Mammary epithelial cell (primary cell): Measurements from ENCODE around the gene TOMM70.

Experiments used
- CTCF ChIP-seq, 2 donors: IDR thresholded peaks in 1 of 2; conservative IDR thresholded peaks in 1 of 2; 2 replicates each; pipeline ENCODE4 v1.5.1; 2011 to 2012; ENCODE audit warnings: inconsistent platforms in 2 of 2, low read length in 2 of 2, mild to moderate bottlenecking in 2 of 2, control low read depth in 1 of 2, low read depth in 1 of 2; ENCODE audit not compliant: insufficient read depth in 1 of 2; ENCODE audit errors: extremely low read depth in 1 of 2
- EZH2 ChIP-seq: IDR thresholded peaks from 2 replicates; pipeline ENCODE4 v1.6.1; 2012; ENCODE audit warnings: low read length, inconsistent platforms, borderline replicate concordance

DNA sequence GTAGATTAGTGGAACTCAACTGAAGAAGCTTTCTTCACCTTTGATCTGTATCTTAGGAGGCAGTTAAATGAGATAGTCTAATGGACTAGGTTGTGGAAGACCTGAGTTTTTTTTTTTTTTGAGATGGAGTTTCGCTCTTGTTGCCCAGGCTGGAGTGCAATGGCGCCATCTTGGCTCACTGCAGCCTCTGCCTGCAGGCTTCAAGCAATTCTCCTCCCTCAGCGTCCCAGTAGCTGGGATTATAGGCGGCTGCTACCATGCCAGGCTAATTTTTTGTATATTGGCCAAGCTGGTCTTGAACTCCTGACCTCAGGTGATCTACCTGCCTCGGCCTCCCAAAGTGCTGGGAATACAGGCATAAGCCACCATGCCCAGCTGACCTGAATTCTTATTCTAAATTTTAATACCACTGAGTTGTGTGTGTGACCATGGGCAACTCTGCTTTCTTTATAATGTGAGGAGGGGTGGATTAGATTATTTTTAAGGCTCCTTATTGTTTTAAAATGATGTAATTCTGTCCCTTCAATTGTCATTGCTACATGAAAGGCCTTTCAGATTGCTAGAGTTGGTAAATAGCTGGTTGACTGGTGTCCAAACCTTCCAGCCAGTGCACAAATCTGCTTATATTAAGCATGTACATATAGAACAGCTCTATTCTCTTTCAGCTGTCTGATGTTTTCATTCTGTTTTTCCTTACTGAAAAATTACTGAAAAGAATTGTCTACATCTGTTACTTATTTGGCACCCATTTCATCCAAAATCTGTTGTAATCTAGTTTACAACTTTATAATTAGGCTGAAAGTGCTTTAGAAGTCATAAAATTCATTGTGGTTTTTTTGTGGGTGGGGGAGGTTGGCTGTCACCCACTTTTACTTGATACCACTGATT lies 2.7 kb upstream of the TOMM70 start:
- no peak for TF ChIP-seq CTCF (conservative IDR thresholded peaks at IDR 0.05 in 1 of 2, IDR thresholded peaks at IDR 0.05 in 1 of 2; ENCODE audit: extremely low read depth in 1 of 2, insufficient read depth in 1 of 2, low read depth in 1 of 2, low read length in 2 of 2)
- TF ChIP-seq EZH2: no peak
